Spleen (tissue), 11 donors: ENCODE results near the gene PPP1R26. TPM values are rescaled to one million over a fixed set of nuclear protein-coding genes. Genes with fewer than 3 reads are reported as not detected.
A peak's percentile ranks its signal among the peaks of the same experiment; 100 is the strongest.

Experiments used
- DNase-seq: peaks from one replicate; pipeline ENCODE4 v3.0.0-alpha.2; 2020
- H3K27ac ChIP-seq, 8 donors: fragments of 200-600 bp; sonication (generic) in 7 of 8; 1 replicate in 4 of 8; 2 replicates in 4 of 8; pipeline versions ENCODE4 v1.5.0 to v1.8.0; 2016 to 2021; ENCODE audit warnings: inconsistent platforms in 4 of 8, mild to moderate bottlenecking in 4 of 8, moderate library complexity in 1 of 8
- H3K27me3 ChIP-seq, 7 donors: fragments of 200-600 bp; sonication (generic) in 6 of 7; replicated peaks in 1 of 7; 1 replicate in 4 of 7; 2 replicates in 3 of 7; pipeline versions ENCODE4 v1.5.0 to v1.8.0; 2016 to 2021; ENCODE audit warnings: inconsistent platforms in 3 of 7, mild to moderate bottlenecking in 1 of 7
- H3K36me3 ChIP-seq, 6 donors: fragments of 200-600 bp; sonication (generic) in 5 of 6; 1 replicate in 4 of 6; 2 replicates in 2 of 6; pipeline versions ENCODE4 v1.5.0 to v1.8.0; 2016 to 2021; ENCODE audit warnings: inconsistent platforms in 2 of 6
- H3K4me1 ChIP-seq, 6 donors: fragments of 200-600 bp; sonication (generic) in 5 of 6; 1 replicate in 3 of 6; 2 replicates in 3 of 6; pipeline versions ENCODE4 v1.5.0 to v1.8.0; 2016 to 2021; ENCODE audit warnings: inconsistent platforms in 3 of 6
- H3K4me3 ChIP-seq, 8 donors: fragments of 200-600 bp; sonication (generic) in 7 of 8; 1 replicate in 4 of 8; 2 replicates in 4 of 8; pipeline versions ENCODE4 v1.5.0 to v1.8.0; 2016 to 2021; ENCODE audit warnings: inconsistent platforms in 4 of 8, mild to moderate bottlenecking in 4 of 8, moderate library complexity in 2 of 8
- H3K9me3 ChIP-seq, 8 donors: fragments of 200-600 bp; sonication (generic) in 7 of 8; 1 replicate in 4 of 8; 2 replicates in 4 of 8; pipeline versions ENCODE4 v1.5.0 to v1.8.0; 2016 to 2021; ENCODE audit warnings: inconsistent platforms in 4 of 8
- POLR2A ChIP-seq, 3 donors: fragments of 450-650 bp; IDR thresholded peaks; one replicate each; pipeline ENCODE4 v1.5.1; 2017; ENCODE audit warnings: antibody characterized with exemption in 3 of 3, mild to moderate bottlenecking in 1 of 3
- POLR2AphosphoS5 ChIP-seq, 3 donors: sonication (generic); formaldehyde crosslinking; IDR thresholded peaks; one replicate each; pipeline ENCODE4 v1.5.1; 2017; ENCODE audit warnings: antibody characterized with exemption in 3 of 3
- WGBS, 5 donors: extraction: QIAGEN DNeasy Blood & Tissue Kit in 3 of 5; methylation state at CpG; one replicate each; pipeline versions ENCODE4 v1.1.5 to v1.1.7; 2013 to 2018; 5-methylcytosine and 5-hydroxymethylcytosine counted together
- intact Hi-C: fragments of 100-400 bp; cut with DNase I; formaldehyde crosslinking; loops from one replicate; pipeline ENCODE4 v1.15.0; 2023; ENCODE audit warnings: low total_unique reads
- polyA plus RNA-seq, 3 donors: library from polyadenylated mRNA; stranded (reverse); fragments of 200-250 nt; gene quantifications; one replicate each; pipeline ENCODE4 v1.2.1, GENCODE V29; 2013
- total RNA-seq, 7 donors: library from RNA; depleted of rRNA in 3 of 7; stranded (reverse); fragments of >200 nt in 3 of 7; fragmentation: NEBNext Ultra II Directional in 4 of 7; extraction: Animal tissue kit (Norgen Biotek cat#: 25700) in 4 of 7; gene quantifications; one replicate each; pipeline versions ENCODE4 v1.1.0 to v1.2.1, GENCODE V29; 2016 to 2021
- TF ChIP-seq, protein P1 (sequence below), 11 experiments: fragments of 200-600 bp in 7 of 11; fragments of 450-650 bp in 4 of 11; sonication (generic) in 4 of 11; IDR thresholded peaks in 8 of 11; conservative IDR thresholded peaks in 3 of 11; 1 replicate in 7 of 11; 2 replicates in 4 of 11; pipeline versions ENCODE4 v1.4.0 to v1.8.0; 2016 to 2021; ENCODE audit warnings: antibody characterized with exemption in 11 of 11, inconsistent platforms in 4 of 11, mild to moderate bottlenecking in 1 of 11
- donor health status: healthy with polysubstance abuse.
- donor health status: DM: no; HTN: no; CAD: no; lungs with moderate emphysema.
- donor health status: DM: no; HTN: no; CAD: no.
- donor health status: Bipolar disorder and iron deficiency.
- donor health status: healthy.
- donor health status: DM: no; HTN: no; CAD: no.
- donor health status: DM: yes; HTN: yes; CAD: no.

PPP1R26 gene
- total and polyA plus RNA-seq, 10 donors: 1.8 to 18.7 (median 9.3) TPM

DNA sequence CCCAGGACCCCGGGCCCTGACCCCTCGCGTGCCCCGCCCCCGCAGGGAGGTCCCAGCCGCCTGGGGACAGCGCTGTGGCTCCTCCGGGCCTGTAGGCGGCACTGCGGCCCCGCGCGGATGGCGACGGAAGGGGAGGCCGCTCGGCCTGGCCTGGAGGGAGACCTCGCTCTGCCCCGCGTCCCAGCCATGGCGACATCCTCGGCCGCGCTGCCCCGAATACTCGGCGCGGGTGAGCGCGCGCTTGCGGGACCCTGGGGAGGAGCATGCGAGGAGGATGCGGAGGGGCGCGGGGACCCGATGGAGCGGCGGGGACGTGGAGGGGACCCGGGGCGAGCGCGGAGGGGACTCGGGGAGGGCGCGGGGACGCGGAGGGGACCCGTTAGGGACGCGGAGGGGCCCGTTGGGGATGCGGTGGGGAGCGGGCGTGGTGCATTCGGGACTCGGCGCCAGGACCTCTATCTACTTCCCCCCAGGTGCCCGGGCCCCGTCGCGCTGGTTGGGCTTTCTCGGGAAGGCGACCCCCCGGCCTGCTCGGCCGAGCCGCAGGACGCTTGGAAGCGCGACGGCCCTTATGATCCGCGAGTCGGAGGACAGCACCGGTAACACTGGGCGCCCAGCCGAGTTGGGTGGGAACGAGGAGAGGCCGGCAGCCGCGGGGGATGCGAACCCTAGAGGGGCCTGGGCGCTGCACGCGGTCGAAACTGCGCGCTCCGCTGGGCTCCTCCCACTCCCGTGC is 21.1 kb downstream of the PPP1R26 start, which contains the start of gene MRPS2:
TSS of gene MRPS2 (plus strand) at position 158 of the 736 bp plus-strand sequence. CDS start at position 187, 29 bp downstream.
- Histone ChIP-seq H3K27ac (peak within 1 kb of the TSS; percentile 61 to 91 (median 78)), H3K4me3 (peak within 1 kb of the TSS; percentile 78 to 100 (median 94)), H3K4me1 (peaks cover 16 to 67% (median 43%) of the 10 kb centered on the region in 6 donors), H3K27me3 (no peaks in the 10 kb centered on the region), H3K9me3 (no peaks in the 10 kb centered on the region), H3K36me3 (peaks cover 0 to 39% (median 29%) of the 10 kb centered on the region in 6 donors)
- peak; percentile 97 for DNase-seq
- TF ChIP-seq POLR2A (IDR thresholded peaks at IDR 0.05): no peak
- TF ChIP-seq POLR2AphosphoS5 (IDR thresholded peaks at IDR 0.05): peak; percentile 72 to 89 (median 82)
- TF ChIP-seq, protein P1, sequence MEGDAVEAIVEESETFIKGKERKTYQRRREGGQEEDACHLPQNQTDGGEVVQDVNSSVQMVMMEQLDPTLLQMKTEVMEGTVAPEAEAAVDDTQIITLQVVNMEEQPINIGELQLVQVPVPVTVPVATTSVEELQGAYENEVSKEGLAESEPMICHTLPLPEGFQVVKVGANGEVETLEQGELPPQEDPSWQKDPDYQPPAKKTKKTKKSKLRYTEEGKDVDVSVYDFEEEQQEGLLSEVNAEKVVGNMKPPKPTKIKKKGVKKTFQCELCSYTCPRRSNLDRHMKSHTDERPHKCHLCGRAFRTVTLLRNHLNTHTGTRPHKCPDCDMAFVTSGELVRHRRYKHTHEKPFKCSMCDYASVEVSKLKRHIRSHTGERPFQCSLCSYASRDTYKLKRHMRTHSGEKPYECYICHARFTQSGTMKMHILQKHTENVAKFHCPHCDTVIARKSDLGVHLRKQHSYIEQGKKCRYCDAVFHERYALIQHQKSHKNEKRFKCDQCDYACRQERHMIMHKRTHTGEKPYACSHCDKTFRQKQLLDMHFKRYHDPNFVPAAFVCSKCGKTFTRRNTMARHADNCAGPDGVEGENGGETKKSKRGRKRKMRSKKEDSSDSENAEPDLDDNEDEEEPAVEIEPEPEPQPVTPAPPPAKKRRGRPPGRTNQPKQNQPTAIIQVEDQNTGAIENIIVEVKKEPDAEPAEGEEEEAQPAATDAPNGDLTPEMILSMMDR (IDR thresholded peaks at IDR 0.05 in 8 of 11, conservative IDR thresholded peaks at IDR 0.05 in 3 of 11): peak; percentile 74 to 99 (median 94)
- 0 to 2% (median 1%) methylated on average over 1 to 92 of the region's 92 CpGs for WGBS, 5 donors
- intact Hi-C loops: no loop called here

DNA sequence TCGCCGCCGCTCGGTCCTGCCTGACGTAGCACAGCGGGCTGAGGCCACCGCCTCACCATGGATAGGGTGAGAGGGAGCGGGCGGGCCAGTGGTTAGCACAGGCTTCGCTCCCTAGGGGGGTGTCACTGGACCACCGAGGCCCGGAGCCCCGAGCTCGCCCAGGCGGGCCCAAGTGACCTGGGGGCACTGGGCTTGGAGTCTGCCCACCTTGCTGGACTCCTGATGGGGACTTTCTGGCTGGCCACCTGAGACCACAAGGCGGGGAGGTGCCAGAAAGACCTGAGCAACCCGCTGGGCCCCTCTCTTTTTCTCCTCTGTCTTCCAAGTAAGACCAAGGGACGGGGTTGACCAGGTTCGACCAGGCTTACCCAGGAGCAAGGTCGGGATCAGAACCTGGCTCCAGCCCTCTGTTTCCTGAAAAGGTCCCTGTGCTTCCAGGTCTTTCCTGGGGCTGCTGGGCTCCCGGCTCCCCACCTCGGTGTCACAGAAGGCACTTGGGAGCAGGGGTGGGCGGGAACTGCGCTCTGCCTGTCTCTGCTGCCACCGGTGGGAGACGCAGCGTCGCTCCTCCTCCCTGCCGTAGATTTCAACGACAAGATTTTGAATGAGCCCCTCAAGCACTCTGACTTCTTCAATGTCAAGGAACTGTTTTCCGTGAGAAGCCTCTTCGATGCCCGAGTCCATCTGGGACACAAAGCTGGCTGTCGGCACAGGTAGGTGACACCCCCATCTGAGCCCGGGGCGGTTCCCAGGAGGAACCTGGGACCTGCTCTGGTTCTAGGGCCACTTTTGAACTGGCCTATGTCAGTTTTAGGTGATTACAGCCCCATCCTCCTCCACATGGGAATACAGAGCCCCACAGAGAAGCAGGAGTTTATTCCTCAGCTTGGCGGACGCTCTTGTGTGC is 21.9 kb downstream of the PPP1R26 start:
- intact Hi-C loops: no loop called here

GRCh38 chr9:135502168-135502872 is 22.7 kb downstream of the PPP1R26 start:
- no peaks in the 10 kb centered on the region for H3K27me3 ChIP-seq
- peak; percentile 66 for DNase-seq
- H3K4me1 ChIP-seq: peaks cover 16 to 73% (median 44%) of the 10 kb centered on the region in 6 donors
- peaks cover 0 to 39% (median 29%) of the 10 kb centered on the region in 6 donors for H3K36me3 ChIP-seq
- H3K4me3 ChIP-seq: peak overlapping the region in 3 of 8 donors; percentile 78 to 100 (median 95)
- WGBS, 5 donors: 89 to 94% (median 93%) methylated on average over 14 to 15 of the region's 15 CpGs
- no peak overlapping the region for H3K27ac ChIP-seq
- intact Hi-C loops: no loop called here
- H3K9me3 ChIP-seq: no peaks in the 10 kb centered on the region
- TF ChIP-seq, protein P1 (IDR thresholded peaks at IDR 0.05 in 8 of 11, conservative IDR thresholded peaks at IDR 0.05 in 3 of 11): no peak
- TF ChIP-seq POLR2A (IDR thresholded peaks at IDR 0.05) (no peak), POLR2AphosphoS5 (IDR thresholded peaks at IDR 0.05) (no peak)

More for the DNA sequence above, 21.9 kb downstream of the PPP1R26 start:
- Histone ChIP-seq H3K9me3 (no peaks in the 10 kb centered on the region), H3K4me1 (peaks cover 16 to 73% (median 44%) of the 10 kb centered on the region in 6 donors), H3K36me3 (peaks cover 0 to 39% (median 29%) of the 10 kb centered on the region in 6 donors), H3K27me3 (no peaks in the 10 kb centered on the region), H3K4me3 (peak overlapping the region; percentile 78 to 100 (median 94)), H3K27ac (peak overlapping the region; percentile 61 to 91 (median 78))
- TF ChIP-seq POLR2AphosphoS5 (IDR thresholded peaks at IDR 0.05): peak in 2 of 3 donors; percentile 2 to 3
- TF ChIP-seq, protein P1 (IDR thresholded peaks at IDR 0.05 in 8 of 11, conservative IDR thresholded peaks at IDR 0.05 in 3 of 11): no peak
- peak; percentile 76 for DNase-seq
- 45 to 61% (median 51%) methylated on average over 23 to 38 of the region's 38 CpGs for WGBS, 5 donors
